Stimulated activated naive B cell treated with anti-CD40 and anti-IgM and Interleukin-4, amounts not matched to agents 10 μg/mL and 1 μg/mL and 100 μg/mL, for 72 hours (primary cell): ENCODE measurements around the gene PARD3.

ENCODE experiments used
- ATAC-seq, 2 donors: fragments of 150-1000 bp; cut with Tn5 transposase; replicated peaks; 2 replicates each; pipeline ENCODE4 v1.10.0; 2021; ENCODE audit warnings: moderate library complexity in 1 of 2
- DNase-seq: peaks from one replicate; pipeline ENCODE4 v3.0.0; 2021
- H3K27ac Mint-ChIP-seq: one replicate; pipeline ENCODE4 v1.8.0; 2022; ENCODE audit warnings: mild to moderate bottlenecking, mixed read lengths
- H3K27me3 Mint-ChIP-seq, 2 donors: one replicate each; pipeline ENCODE4 v1.8.0; 2022; ENCODE audit warnings: mixed read lengths in 2 of 2
- H3K36me3 Mint-ChIP-seq, 2 donors: one replicate each; pipeline ENCODE4 v1.8.0; 2022; ENCODE audit warnings: mixed read lengths in 2 of 2, mild to moderate bottlenecking in 1 of 2
- H3K4me1 Mint-ChIP-seq, 2 donors: one replicate each; pipeline ENCODE4 v1.8.0; 2022; ENCODE audit warnings: mixed read lengths in 2 of 2, mild to moderate bottlenecking in 1 of 2
- H3K4me3 Mint-ChIP-seq, 2 donors: one replicate each; pipeline ENCODE4 v1.8.0; 2022; ENCODE audit warnings: mild to moderate bottlenecking in 2 of 2, mixed read lengths in 2 of 2, moderate library complexity in 1 of 2
- H3K9me3 Mint-ChIP-seq, 2 donors: one replicate each; pipeline ENCODE4 v1.8.0; 2022; ENCODE audit warnings: mixed read lengths in 2 of 2, mild to moderate bottlenecking in 1 of 2

Gene PARD3

GRCh38 chr10:34116220-34116641 lies 698.9 kb downstream of the PARD3 start:
- H3K27ac Mint-ChIP-seq = no peak overlapping the region
- no peaks in the 10 kb centered on the region for H3K27me3 Mint-ChIP-seq
- H3K4me3 Mint-ChIP-seq = no peak overlapping the region
- DNase-seq (no peak), ATAC-seq (no peak)
- no peaks in the 10 kb centered on the region for H3K4me1 Mint-ChIP-seq
- no peaks in the 10 kb centered on the region for H3K36me3 Mint-ChIP-seq
- H3K9me3 Mint-ChIP-seq = no peaks in the 10 kb centered on the region

GRCh38 chr10:34114914-34115313 lies 700.2 kb downstream of the PARD3 start:
- no peaks in the 10 kb centered on the region for H3K9me3 Mint-ChIP-seq
- H3K27ac Mint-ChIP-seq = peak overlapping the region; percentile 33
- ATAC-seq (no peak), DNase-seq (no peak)
- no peaks in the 10 kb centered on the region for H3K27me3 Mint-ChIP-seq
- no peaks in the 10 kb centered on the region for H3K4me1 Mint-ChIP-seq
- no peak overlapping the region for H3K4me3 Mint-ChIP-seq
- H3K36me3 Mint-ChIP-seq = no peaks in the 10 kb centered on the region

- H3K27ac Mint-ChIP-seq = no peak overlapping the region
- H3K4me1 Mint-ChIP-seq = no peaks in the 10 kb centered on the region
- no peaks in the 10 kb centered on the region for H3K27me3 Mint-ChIP-seq
- ATAC-seq (no peak), DNase-seq (no peak)
- no peaks in the 10 kb centered on the region for H3K36me3 Mint-ChIP-seq
- no peak overlapping the region for H3K4me3 Mint-ChIP-seq
- no peaks in the 10 kb centered on the region for H3K9me3 Mint-ChIP-seq
Observed at GRCh38 chr10:34113504-34114225, 701.4 kb downstream of the PARD3 start.

GRCh38 chr10:34112171-34112782 lies 702.8 kb downstream of the PARD3 start:
- Mint-ChIP-seq H3K9me3 (no peaks in the 10 kb centered on the region), H3K27me3 (no peaks in the 10 kb centered on the region), H3K36me3 (no peaks in the 10 kb centered on the region), H3K4me1 (no peaks in the 10 kb centered on the region), H3K27ac (no peak overlapping the region), H3K4me3 (no peak overlapping the region)
- no peak for ATAC-seq
- DNase-seq = no peak

GRCh38 chr10:34111179-34111578 lies 703.9 kb downstream of the PARD3 start:
- Mint-ChIP-seq H3K4me3 (no peak overlapping the region), H3K9me3 (no peaks in the 10 kb centered on the region), H3K27me3 (no peaks in the 10 kb centered on the region), H3K36me3 (no peaks in the 10 kb centered on the region), H3K27ac (no peak overlapping the region), H3K4me1 (no peaks in the 10 kb centered on the region)
- no peak for ATAC-seq
- DNase-seq = no peak

- ATAC-seq (no peak), DNase-seq (no peak)
- H3K27ac Mint-ChIP-seq = no peak overlapping the region
- H3K4me3 Mint-ChIP-seq = no peak overlapping the region
- H3K4me1 Mint-ChIP-seq = no peaks in the 10 kb centered on the region
- no peaks in the 10 kb centered on the region for H3K9me3 Mint-ChIP-seq
- no peaks in the 10 kb centered on the region for H3K36me3 Mint-ChIP-seq
- H3K27me3 Mint-ChIP-seq = no peaks in the 10 kb centered on the region
Observed at GRCh38 chr10:34109952-34110702, 705.0 kb downstream of the PARD3 start.

- Mint-ChIP-seq H3K27me3 (no peaks in the 10 kb centered on the region), H3K9me3 (no peaks in the 10 kb centered on the region), H3K4me3 (no peak overlapping the region), H3K27ac (no peak overlapping the region), H3K4me1 (no peaks in the 10 kb centered on the region), H3K36me3 (no peaks in the 10 kb centered on the region)
- ATAC-seq = no peak
- DNase-seq = no peak
Observed at GRCh38 chr10:34109495-34109894, 705.6 kb downstream of the PARD3 start.

- Mint-ChIP-seq H3K36me3 (no peaks in the 10 kb centered on the region), H3K4me1 (no peaks in the 10 kb centered on the region), H3K27me3 (no peaks in the 10 kb centered on the region), H3K4me3 (no peak overlapping the region), H3K27ac (no peak overlapping the region), H3K9me3 (peaks cover 0 to 1% of the 10 kb centered on the region in 2 donors)
- DNase-seq (no peak), ATAC-seq (no peak)
Observed at GRCh38 chr10:34107626-34108516, 707.2 kb downstream of the PARD3 start.

- ATAC-seq (no peak), DNase-seq (no peak)
- H3K27me3 Mint-ChIP-seq = no peaks in the 10 kb centered on the region
- H3K36me3 Mint-ChIP-seq = no peaks in the 10 kb centered on the region
- H3K4me3 Mint-ChIP-seq = no peak overlapping the region
- no peak overlapping the region for H3K27ac Mint-ChIP-seq
- no peaks in the 10 kb centered on the region for H3K4me1 Mint-ChIP-seq
- peaks cover 0 to 1% of the 10 kb centered on the region in 2 donors for H3K9me3 Mint-ChIP-seq
Observed at GRCh38 chr10:34106356-34106885, 708.7 kb downstream of the PARD3 start.

- DNase-seq (no peak), ATAC-seq (no peak)
- H3K9me3 Mint-ChIP-seq = peaks cover 0 to 4% of the 10 kb centered on the region in 2 donors
Observed at GRCh38 chr10:34104829-34105572, 710.1 kb downstream of the PARD3 start.

GRCh38 chr10:34102893-34103506 lies 712.1 kb downstream of the PARD3 start:
- Mint-ChIP-seq H3K4me1 (no peaks in the 10 kb centered on the region), H3K36me3 (no peaks in the 10 kb centered on the region), H3K27ac (no peak overlapping the region), H3K9me3 (peaks cover 0 to 6% of the 10 kb centered on the region in 2 donors), H3K4me3 (no peak overlapping the region), H3K27me3 (no peaks in the 10 kb centered on the region)
- DNase-seq (no peak), ATAC-seq (no peak)

More at GRCh38 chr10:34104829-34105572, 710.1 kb downstream of the PARD3 start:
- Mint-ChIP-seq H3K27me3 (no peaks in the 10 kb centered on the region), H3K27ac (no peak overlapping the region), H3K36me3 (no peaks in the 10 kb centered on the region), H3K4me1 (no peaks in the 10 kb centered on the region), H3K4me3 (no peak overlapping the region)

- Mint-ChIP-seq H3K27me3 (no peaks in the 10 kb centered on the region), H3K4me1 (no peaks in the 10 kb centered on the region), H3K9me3 (peaks cover 0 to 6% of the 10 kb centered on the region in 2 donors), H3K27ac (no peak overlapping the region), H3K4me3 (no peak overlapping the region), H3K36me3 (no peaks in the 10 kb centered on the region)
- DNase-seq (no peak), ATAC-seq (no peak)
Observed at GRCh38 chr10:34102237-34102673, 712.8 kb downstream of the PARD3 start.

GRCh38 chr10:34101001-34101400 lies 714.1 kb downstream of the PARD3 start:
- H3K4me3 Mint-ChIP-seq = no peak overlapping the region
- no peaks in the 10 kb centered on the region for H3K4me1 Mint-ChIP-seq
- ATAC-seq (no peak), DNase-seq (no peak)
- H3K36me3 Mint-ChIP-seq = no peaks in the 10 kb centered on the region
- no peak overlapping the region for H3K27ac Mint-ChIP-seq
- peaks cover 4 to 7% of the 10 kb centered on the region in 2 donors for H3K9me3 Mint-ChIP-seq
- no peaks in the 10 kb centered on the region for H3K27me3 Mint-ChIP-seq
